ENCODE measurements around the gene DNLZ. TPM values are rescaled to one million over a fixed set of nuclear protein-coding genes. Genes with fewer than 3 reads are reported as not detected.

DNLZ gene
- total and polyA plus RNA-seq, 2 donors (not counting 3 experiments of a cell fraction or from before 2014, with no cell fraction given), result 26.9 to 38.4 TPM

DNA sequence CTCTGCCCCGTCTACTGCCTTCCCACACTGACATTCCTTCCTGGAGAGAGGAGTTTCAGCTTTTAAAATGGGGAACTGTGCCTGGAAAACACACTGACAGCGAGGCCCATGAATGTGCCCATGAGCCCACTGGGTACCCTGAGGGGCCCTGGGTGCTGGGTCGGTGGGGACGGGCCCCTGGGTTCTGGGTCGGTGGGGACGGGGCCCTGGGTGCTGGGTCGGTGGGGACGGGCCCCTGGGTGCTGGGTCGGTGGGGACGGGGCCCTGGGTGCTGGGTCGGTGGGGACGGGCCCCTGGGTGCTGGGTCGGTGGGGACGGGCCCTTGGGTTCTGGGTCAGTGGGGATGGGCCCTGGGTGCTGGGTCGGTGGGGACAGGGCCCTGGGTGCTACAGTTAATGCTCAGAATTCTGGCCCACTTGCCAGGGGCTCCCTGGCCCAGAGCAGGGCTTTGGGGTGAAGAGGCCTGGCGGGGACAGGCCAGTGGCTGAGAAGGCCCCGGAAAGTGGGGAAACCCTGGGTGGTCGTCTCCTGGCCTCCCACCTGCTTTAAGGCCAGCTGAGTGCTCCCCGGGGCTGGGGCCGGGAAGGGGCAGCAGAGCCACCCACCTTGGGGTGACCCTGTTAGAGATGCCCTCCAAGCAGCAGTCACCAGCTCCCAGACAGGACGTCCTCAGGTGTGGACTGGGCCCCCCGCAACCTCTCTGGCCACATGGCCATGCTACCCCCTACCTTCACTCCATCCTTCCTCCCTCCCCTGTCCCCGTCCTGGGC, 33.7 kb downstream of the DNLZ start:
- intact Hi-C loops (cut with micrococcal nuclease), result no loop called here
- Histone ChIP-seq H3K27me3 (ENCODE audit: control insufficient read depth in 2 of 2, insufficient read depth in 2 of 2, low read length in 2 of 2) (no peaks in the 10 kb centered on the region), H3K4me2 (ENCODE audit: insufficient read depth, low read length) (no peak overlapping the region), H3K9me3 (replicated peaks; ENCODE audit: control insufficient read depth, insufficient read depth, low read length) (no peaks in the 10 kb centered on the region), H3K4me1 (ENCODE audit: control insufficient read depth, extremely low read depth, insufficient read depth, low read length) (peaks cover 20% of the 10 kb centered on the region), H3K9me1 (replicated peaks; ENCODE audit: control insufficient read depth, extremely low read depth, insufficient read depth, low read length) (no peaks in the 10 kb centered on the region), H3K36me3 (ENCODE audit: control insufficient read depth in 2 of 2, extremely low read depth in 1 of 2, insufficient read depth in 2 of 2, low read length in 2 of 2) (peaks cover 0 to 4% of the 10 kb centered on the region in 2 experiments), H3K4me3 (replicated peaks in 1 of 3; ENCODE audit: insufficient read depth in 1 of 3, low read depth in 1 of 3, low read length in 3 of 3) (no peak overlapping the region), H4K20me1 (replicated peaks; ENCODE audit: control insufficient read depth, extremely low read depth, insufficient read depth, low read length) (no peaks in the 10 kb centered on the region), H3K79me2 (ENCODE audit: control insufficient read depth, insufficient read depth, low read length) (peaks cover 40% of the 10 kb centered on the region), H3K27ac (ENCODE audit: insufficient read depth, low read depth, low read length) (no peak overlapping the region), H3K9ac (replicated peaks; ENCODE audit: extremely low read depth, insufficient read depth, low read length) (no peak overlapping the region), H2AFZ (ENCODE audit: low read depth, low read length) (no peak overlapping the region)
- peak; percentile 26 for FAIRE-seq
- BruUV-seq (replicated peaks), result no TSS peak
- TF ChIP-seq MYC (IDR thresholded peaks at IDR 0.05; ENCODE audit: low read depth, low read length) (no peak), POLR2A (IDR thresholded peaks at IDR 0.05; ENCODE audit: low read depth, low read length) (no peak), EZH2 (IDR thresholded peaks at IDR 0.05; ENCODE audit: borderline replicate concordance, low read depth, low read length, severe bottlenecking) (no peak), GATA2 (IDR thresholded peaks at IDR 0.05; ENCODE audit: insufficient read depth, insufficient read length, low read depth, low read length) (no peak), POLR2AphosphoS5 (IDR thresholded peaks at IDR 0.05; ENCODE audit: insufficient read depth, low read depth, low read length) (no peak), FOS (IDR thresholded peaks at IDR 0.05; ENCODE audit: borderline replicate concordance, insufficient read depth, low read length) (no peak), JUN (IDR thresholded peaks at IDR 0.05; ENCODE audit: borderline replicate concordance, insufficient read depth, insufficient read length, low read depth) (no peak)
- TF ChIP-seq, protein P1, sequence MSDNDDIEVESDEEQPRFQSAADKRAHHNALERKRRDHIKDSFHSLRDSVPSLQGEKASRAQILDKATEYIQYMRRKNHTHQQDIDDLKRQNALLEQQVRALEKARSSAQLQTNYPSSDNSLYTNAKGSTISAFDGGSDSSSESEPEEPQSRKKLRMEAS (IDR thresholded peaks at IDR 0.05; ENCODE audit: insufficient read depth, insufficient read length), result no peak
- TF ChIP-seq, protein P2, sequence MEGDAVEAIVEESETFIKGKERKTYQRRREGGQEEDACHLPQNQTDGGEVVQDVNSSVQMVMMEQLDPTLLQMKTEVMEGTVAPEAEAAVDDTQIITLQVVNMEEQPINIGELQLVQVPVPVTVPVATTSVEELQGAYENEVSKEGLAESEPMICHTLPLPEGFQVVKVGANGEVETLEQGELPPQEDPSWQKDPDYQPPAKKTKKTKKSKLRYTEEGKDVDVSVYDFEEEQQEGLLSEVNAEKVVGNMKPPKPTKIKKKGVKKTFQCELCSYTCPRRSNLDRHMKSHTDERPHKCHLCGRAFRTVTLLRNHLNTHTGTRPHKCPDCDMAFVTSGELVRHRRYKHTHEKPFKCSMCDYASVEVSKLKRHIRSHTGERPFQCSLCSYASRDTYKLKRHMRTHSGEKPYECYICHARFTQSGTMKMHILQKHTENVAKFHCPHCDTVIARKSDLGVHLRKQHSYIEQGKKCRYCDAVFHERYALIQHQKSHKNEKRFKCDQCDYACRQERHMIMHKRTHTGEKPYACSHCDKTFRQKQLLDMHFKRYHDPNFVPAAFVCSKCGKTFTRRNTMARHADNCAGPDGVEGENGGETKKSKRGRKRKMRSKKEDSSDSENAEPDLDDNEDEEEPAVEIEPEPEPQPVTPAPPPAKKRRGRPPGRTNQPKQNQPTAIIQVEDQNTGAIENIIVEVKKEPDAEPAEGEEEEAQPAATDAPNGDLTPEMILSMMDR (IDR thresholded peaks at IDR 0.05; ENCODE audit: extremely low read depth in 1 of 2, insufficient read depth in 1 of 2, low read depth in 1 of 2, low read length in 2 of 2), result no peak
- dilution Hi-C loops (cut with MboI; ENCODE audit: extremely low pct_ligation_motif_present, low sequenced_read_pairs), result no loop called here
- no peak for DNase-seq (ENCODE audit: low read depth, low spot score)
- CTCF ChIA-PET, result interaction anchor here (1.0 to 1.1 kb wide), 2 partner anchors 16 to 17 kb away, joined by 3 to 4 read pairs; no protein-coding TSS in a partner anchor
- POLR2A ChIA-PET, result interaction anchor here (1.1 kb wide), 1 partner anchor 16 kb away, joined by 3 read pairs; no protein-coding TSS in a partner anchor

All from endothelial cell of umbilical vein (primary cell).